Femur (tissue), 1 donor: Measurements from ENCODE around the gene ZBED5.
"Not testable (repeated sequence)": the region's sequence is repeated elsewhere in the genome, so short reads cannot be mapped to it uniquely, and the experiment has no call there.

Experiments used
- DNase-seq: peaks from one replicate; pipeline ENCODE4 v3.0.0-alpha.2; 2017

ZBED5 gene

GRCh38 chr11:10836884-10837283 is 21.0 kb downstream of the ZBED5 start:
- DNase-seq: not testable (repeated sequence)

GRCh38 chr11:10829139-10829538 is 28.7 kb downstream of the ZBED5 start:
- no peak for DNase-seq

- no peak for DNase-seq
These were observed 29.5 kb downstream of the ZBED5 start for GRCh38 chr11:10828402-10828801.

DNA sequence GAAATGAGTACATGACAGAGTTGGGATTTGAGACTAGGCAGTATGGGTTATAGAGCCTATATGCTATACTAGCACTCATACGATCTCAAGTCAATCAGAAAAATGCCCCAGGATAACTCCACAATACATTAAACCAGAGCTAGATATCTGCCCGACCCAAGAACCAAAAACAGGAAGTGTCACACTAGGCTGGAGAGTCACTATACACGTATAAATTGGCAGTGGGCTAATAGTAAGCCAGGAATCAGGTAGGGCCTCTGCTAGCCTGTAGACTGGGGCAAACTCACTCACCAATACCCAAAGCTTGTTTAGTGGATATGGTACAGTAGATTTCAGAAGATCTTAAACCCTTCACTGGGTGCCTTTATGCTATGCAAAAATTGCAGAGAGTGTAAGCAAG is 33.0 kb downstream of the ZBED5 start:
- DNase-seq: no peak

GRCh38 chr11:10823152-10823579 is 34.7 kb downstream of the ZBED5 start:
- DNase-seq: no peak

DNA sequence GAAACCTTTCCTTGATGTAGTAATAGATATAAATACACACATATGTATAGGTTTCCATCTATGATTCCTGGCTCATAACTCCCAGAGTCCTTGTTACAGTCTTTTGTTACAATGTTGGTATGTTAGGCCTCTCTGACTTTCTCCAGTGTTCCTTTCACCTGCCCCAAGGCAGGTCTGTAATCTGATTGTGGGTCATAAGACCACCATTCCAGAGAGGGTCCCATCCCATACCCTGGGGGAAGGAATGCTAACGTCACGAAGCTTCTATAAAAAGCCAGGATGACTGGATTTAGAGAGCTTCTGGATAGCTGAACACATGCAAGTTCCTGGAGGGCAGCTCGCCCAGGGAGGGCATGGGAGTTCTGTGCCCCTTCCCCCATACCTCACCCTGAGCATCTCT is 35.4 kb downstream of the ZBED5 start:
- not testable (repeated sequence) for DNase-seq

DNA sequence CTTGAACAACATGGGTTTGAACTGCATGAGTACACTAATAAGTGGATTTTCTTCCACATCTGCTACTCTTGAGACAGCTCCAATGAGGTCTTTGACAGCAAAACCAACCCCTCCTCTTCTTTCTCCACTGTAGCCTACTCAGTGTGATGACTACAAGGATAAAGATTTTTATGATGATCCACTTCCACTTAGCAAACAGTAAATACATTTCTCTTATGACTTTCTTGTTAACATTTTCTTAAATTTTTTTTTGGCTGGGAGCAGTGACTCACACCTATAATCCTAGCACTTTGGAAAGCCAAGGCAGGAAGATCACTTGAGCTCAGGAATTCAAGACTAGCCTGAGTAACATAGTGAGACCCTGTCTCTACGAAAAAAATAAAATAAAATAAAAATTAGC is 39.3 kb downstream of the ZBED5 start:
- DNase-seq: no peak

DNA sequence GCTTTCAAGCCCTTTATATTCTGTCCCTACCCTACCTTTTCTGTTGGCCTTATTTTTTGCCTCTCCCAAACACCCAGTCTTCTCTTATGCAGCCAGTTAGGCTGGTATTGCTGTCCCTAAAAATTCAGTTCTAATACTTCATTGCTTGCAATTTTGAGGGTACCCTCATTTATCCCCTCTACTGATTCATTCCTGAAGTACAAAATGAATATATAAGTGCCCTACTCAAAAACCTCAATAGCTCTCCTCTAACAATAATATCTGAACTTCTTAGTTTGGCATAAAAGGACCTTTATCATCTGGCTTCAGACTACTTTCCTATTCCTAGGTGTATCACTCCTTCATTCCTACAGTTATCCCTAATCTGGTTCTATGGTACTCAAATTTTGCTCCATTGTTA is 43.9 kb downstream of the ZBED5 start:
- DNase-seq: no peak

DNA sequence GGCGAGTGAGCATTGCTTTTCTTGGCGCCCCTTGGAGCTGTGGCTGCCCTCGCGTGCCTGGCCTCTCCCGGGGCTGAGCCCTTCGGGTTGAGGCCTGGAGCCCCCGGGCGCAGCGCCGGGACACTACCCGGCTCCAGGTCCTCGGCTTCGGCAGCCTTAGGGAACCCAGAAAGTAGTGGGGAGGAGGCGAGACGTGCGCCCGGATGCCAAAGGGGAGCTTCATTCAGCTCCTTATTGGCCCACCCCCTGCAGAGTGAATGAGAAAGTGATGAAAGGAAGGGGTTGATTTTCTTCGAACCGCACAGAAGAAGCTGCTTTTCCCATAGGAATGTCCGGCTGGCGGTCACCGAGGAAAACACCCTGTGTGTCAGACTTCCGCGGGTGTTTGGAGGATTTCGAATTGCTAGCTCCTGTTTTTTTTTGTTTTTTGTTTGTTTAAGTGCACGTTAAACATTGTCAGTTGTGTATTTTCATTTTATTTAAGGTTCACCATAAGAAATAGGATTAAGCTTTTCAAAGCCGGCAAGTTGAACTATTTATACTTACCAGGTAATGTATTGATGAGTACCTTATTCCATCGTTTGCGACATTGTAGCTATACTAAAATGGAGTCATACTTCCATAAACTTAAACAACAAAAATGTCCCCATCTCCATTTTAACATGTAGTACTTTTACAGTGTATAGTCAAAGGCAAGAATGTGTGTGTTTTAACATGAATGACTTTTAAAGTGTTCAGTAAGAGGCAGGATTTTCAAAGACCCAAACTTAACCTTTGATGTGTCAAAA is 48.3 kb downstream of the ZBED5 start:
- no peak for DNase-seq

DNA sequence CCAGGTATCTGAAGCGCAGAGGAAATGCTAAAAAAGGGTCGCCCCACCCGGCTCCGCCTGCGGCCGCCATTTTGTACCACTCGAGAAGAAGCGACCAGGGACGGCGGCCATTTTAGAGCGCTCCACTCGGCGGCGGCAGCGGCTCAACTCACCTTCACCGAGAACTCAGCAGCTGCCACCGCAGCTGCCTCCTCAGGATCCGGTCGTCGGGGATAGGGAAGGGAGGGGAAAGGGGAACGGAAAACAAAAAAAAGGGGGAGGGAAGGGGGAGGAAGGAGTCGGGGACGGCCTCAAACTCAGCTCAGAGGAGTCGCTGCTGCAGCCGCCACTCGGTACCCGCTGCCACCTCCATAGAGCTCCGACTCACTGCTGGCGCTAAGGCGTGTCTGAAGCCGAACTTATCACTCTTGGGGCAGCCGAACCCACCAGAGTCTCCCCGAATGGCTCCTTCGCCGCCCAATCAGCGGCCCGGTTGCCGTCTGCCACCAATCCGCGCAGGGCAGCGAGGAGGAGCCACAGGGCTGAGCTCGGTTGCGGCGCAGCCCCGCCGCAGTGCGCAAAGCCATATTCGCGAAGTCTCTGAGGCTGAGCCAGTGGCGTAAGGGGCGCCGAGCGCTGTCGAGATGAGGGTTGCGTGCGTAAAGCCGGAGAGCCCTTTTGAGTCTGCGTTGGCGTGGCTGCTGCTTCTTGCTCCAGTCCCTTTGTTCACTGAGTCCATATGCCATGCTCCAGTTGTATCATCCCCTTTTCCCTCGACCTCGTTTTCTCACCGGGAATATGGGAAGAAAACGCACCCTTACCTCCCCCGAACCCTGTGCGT is 49.1 kb downstream of the ZBED5 start, which contains the start of gene EIF4G2:
EIF4G2 (minus strand) TSS at position 374 of the 820 bp plus-strand sequence.
- DNase-seq: peak; percentile 99

DNA sequence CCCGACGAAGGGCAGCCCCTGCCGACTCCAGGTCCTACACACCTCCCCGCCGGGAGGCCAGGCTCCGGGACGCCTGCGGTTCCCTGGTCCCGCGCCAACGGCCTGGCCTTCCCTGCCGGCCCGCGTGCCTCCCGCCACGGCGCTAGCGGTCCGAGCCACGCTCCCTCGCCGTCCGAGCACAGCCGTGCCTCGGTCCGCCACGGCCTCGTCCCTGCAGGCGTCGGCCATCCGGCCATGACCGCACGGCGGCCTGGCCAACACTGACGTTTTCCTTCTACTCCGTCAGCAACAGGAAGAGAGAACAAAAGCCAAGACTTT is 49.7 kb downstream of the ZBED5 start:
- DNase-seq: no peak

DNA sequence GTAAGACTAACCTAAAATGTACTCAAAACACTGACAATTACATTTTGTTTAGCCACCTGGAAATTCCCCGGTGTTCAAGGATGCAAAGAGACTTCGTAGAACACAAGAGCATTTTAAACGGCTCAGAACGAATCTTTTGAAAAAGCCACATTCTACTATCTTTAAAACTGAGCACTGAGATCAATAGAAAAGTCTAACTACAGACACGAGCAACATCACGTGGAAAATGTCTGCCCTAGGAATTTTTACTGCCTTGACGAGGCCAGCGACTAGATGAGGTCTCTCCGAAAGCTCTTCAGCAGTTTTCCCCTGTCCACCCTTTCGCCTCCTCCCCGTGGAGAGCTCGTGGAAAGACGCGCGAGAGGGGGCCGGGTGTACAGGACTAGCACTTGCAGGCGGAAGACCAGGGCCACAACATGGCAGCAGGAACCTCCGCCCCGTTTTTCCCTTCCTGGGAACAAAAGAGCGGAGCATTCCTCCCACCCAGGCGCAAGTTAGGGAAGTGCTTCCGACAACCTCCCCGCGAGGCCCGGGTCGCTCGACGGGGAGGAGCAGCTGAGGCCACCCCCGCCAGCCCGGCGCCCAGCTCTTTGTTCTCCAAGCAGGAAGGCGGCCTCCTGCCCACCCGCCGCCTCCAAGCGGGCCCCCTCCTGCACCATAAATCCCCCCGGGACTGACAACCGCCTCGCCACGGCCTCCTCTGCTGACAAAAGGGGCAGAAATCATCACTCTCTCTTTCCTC is 50.2 kb downstream of the ZBED5 start:
- peak; percentile 82 for DNase-seq

GRCh38 chr11:10806206-10806605 is 51.6 kb downstream of the ZBED5 start:
- no peak for DNase-seq

GRCh38 chr11:10805741-10806140 is 52.1 kb downstream of the ZBED5 start:
- no peak for DNase-seq

- no peak for DNase-seq
These were observed 54.2 kb downstream of the ZBED5 start for GRCh38 chr11:10803676-10804075.
